Inflammatory macrophage treated with lipopolysaccharide for 1 hour (primary cell): ENCODE measurements around the gene GMPPB.
"Not testable (repeated sequence)": the region's sequence is repeated elsewhere in the genome, so short reads cannot be mapped to it uniquely, and the experiment has no call there.

ENCODE experiments used
- DNase-seq, 2 donors: peaks; one replicate each; pipeline ENCODE4 v3.0.0-alpha.2; 2020 to 2022

The GMPPB gene

GRCh38 chr3:49689046-49689907 lies 34.5 kb downstream of the GMPPB start, which contains the start of the genes MST1 and RNF123:
Gene MST1 (minus strand): TSS chr3:49689474. CDS start chr3:49688691, 783 bp downstream.
Gene RNF123 (plus strand): TSS chr3:49689557. CDS start chr3:49691166, 1,609 bp downstream.
- DNase-seq, result peak; percentile 77 to 93

GRCh38 chr3:49688338-49689045 lies 35.3 kb downstream of the GMPPB start:
- not testable (repeated sequence) for DNase-seq

- not testable (repeated sequence) for DNase-seq
These were observed 36.3 kb downstream of the GMPPB start for GRCh38 chr3:49687424-49687795.

- peak; percentile 40 to 57 for DNase-seq
These were observed 36.9 kb downstream of the GMPPB start for GRCh38 chr3:49686769-49687423.

GRCh38 chr3:49686346-49686745 lies 37.4 kb downstream of the GMPPB start:
- DNase-seq, result not testable (repeated sequence)

GRCh38 chr3:49685846-49686245 lies 37.9 kb downstream of the GMPPB start:
- not testable (repeated sequence) for DNase-seq

GRCh38 chr3:49685103-49685502 lies 38.6 kb downstream of the GMPPB start:
- not testable (repeated sequence) for DNase-seq

GRCh38 chr3:49684453-49684852 lies 39.3 kb downstream of the GMPPB start:
- not testable (repeated sequence) for DNase-seq

GRCh38 chr3:49683162-49683561 lies 40.6 kb downstream of the GMPPB start:
- DNase-seq, result no peak

GRCh38 chr3:49681543-49681942 lies 42.2 kb downstream of the GMPPB start:
- no peak for DNase-seq

GRCh38 chr3:49681232-49681522 lies 42.6 kb downstream of the GMPPB start:
- DNase-seq, result no peak

GRCh38 chr3:49680493-49681231 lies 43.1 kb downstream of the GMPPB start:
- DNase-seq, result no peak

GRCh38 chr3:49675912-49676311 lies 47.8 kb downstream of the GMPPB start:
- no peak for DNase-seq

- peak in 1 of 2 donors; percentile 2 for DNase-seq
These were observed 49.2 kb downstream of the GMPPB start for GRCh38 chr3:49674497-49674983.

- peak; percentile 95 to 96 for DNase-seq
These were observed 49.8 kb downstream of the GMPPB start, which contains the start of gene APEH for GRCh38 chr3:49673715-49674496. Gene APEH (plus strand): TSS chr3:49674351. CDS start chr3:49674402, 51 bp downstream.

- DNase-seq, result peak in 1 of 2 donors; percentile 26
These were observed 50.5 kb downstream of the GMPPB start for GRCh38 chr3:49673121-49673714.

GRCh38 chr3:49671291-49672288 lies 52.2 kb downstream of the GMPPB start:
- peak; percentile 25 to 71 for DNase-seq

GRCh38 chr3:49670940-49671290 lies 52.8 kb downstream of the GMPPB start:
- no peak for DNase-seq
